ENCODE data around the gene WDR37.

Gene WDR37

DNA sequence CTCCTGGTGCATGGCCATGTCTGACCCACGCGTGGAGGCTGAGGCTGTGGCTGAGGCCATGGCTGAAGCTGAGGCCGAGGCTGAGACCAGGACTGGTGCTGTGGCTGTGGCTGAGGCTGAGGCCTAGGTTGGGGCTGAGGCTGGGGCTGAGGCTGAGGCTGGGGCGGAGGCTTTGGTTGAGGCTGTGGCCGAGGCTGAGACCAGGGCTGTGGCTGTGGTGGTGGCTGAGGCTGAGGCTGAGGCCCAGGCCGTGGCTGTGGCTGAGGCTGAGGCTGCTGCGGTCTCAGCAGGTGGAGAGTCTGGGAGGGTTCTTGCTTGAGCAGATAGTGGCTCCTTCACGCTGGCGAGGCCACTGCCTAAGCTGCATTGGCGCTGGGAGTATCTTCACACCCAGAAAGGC is 76.4 kb downstream of the WDR37 start:
- TF ChIP-seq SUZ12 (IDR thresholded peaks at IDR 0.05; ENCODE audit: extremely low read depth, insufficient read depth, insufficient read length) = no peak
- no peak for TF ChIP-seq YY1 (IDR thresholded peaks at IDR 0.05; ENCODE audit: insufficient read depth, insufficient read length)
- TF ChIP-seq ZNF274 (IDR thresholded peaks at IDR 0.05; ENCODE audit: low read depth, low read length) = no peak
- Histone ChIP-seq H3K9ac (ENCODE audit: insufficient read length, low read depth) (no peak overlapping the region), H3K9me3 (ENCODE audit: insufficient read depth, low read length) (no peaks in the 10 kb centered on the region), H3K27me3 (ENCODE audit: insufficient read depth, insufficient read length) (no peaks in the 10 kb centered on the region), H3K4me1 (ENCODE audit: insufficient read depth, insufficient read length) (no peaks in the 10 kb centered on the region), H3K36me3 (ENCODE audit: insufficient read depth, insufficient read length, low read length) (peaks cover 40% of the 10 kb centered on the region), H3K4me3 (ENCODE audit: insufficient read length, low read depth) (no peak overlapping the region)
- no peak for DNase-seq (ENCODE audit: low read depth, low spot score)

DNA sequence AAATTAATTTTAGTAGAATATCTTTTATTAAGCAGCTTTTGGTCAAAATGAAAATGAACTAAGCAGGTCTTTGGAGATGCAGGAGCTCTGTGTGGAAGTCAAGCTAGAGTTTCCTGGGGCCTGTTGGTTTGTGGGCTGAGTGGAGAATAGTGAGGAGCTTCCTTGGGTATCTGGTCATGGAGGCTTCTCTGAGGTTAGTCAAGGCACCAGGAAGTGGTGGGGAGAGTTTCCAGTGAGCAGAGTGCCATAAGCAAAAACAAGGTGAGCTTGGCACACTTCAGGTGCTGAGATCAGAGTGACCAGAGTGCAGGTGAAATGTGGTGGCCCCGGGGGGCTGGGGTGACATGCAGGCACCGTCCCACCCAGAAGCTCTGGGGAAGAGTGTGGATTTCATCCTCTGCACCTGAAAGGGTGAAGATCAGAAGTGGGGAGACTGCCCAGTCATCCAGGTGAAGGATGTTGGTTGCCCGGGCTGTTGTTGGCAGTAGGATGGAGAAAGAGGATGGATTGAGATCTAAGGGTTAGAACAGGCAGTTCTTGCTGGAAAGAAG is 77.4 kb downstream of the WDR37 start:
- no peak overlapping the region for H3K4me3 ChIP-seq (ENCODE audit: insufficient read length, low read depth)
- H3K9me3 ChIP-seq (ENCODE audit: insufficient read depth, low read length) = peaks cover 4% of the 10 kb centered on the region; the same call in 1 of the 2 replicates
- no peak for TF ChIP-seq SUZ12 (IDR thresholded peaks at IDR 0.05; ENCODE audit: extremely low read depth, insufficient read depth, insufficient read length)
- H3K27me3 ChIP-seq (ENCODE audit: insufficient read depth, insufficient read length) = no peaks in the 10 kb centered on the region
- DNase-seq (ENCODE audit: low read depth, low spot score) = no peak
- H3K4me1 ChIP-seq (ENCODE audit: insufficient read depth, insufficient read length) = no peaks in the 10 kb centered on the region
- H3K9ac ChIP-seq (ENCODE audit: insufficient read length, low read depth) = no peak overlapping the region
- H3K36me3 ChIP-seq (ENCODE audit: insufficient read depth, insufficient read length, low read length) = peaks cover 31% of the 10 kb centered on the region

DNA sequence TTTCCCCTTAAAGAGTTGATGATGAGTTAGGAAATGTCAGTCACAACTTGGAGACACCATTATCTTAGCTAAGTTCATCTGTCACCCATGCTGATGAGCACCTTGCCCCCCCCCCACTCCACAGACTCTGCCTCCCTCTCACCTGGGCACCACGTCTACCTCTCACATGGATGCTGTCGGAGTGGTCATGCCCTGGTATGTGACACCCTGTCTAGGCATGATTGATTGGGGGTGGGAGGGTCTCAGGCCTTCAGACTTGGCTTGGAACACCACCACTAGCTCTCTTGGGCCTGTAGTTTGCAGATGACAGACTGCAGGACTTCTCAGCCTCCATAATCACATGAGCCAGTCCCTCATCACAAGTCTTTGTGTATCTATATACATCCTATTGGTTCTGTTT is 78.0 kb downstream of the WDR37 start:
- no peaks in the 10 kb centered on the region for H3K4me1 ChIP-seq (ENCODE audit: insufficient read depth, insufficient read length)

DNA sequence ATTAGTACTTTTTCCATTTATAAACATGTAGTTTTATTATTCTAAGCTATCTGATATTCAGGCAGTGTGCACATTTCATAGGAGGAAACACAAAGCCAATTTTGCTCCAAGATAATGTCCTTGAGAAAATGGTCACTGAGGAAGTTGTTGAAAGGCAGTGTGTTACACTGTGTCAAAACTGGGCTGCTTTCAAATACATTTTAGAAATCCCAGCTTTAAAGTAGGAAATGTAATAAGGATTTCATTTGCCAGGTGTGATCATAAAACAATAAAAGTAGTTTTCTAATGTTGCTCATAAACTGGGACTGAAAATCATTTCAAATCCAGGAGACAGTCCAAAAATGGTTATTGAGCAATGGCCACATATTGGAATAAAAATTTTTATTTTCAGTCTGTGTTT is 80.1 kb downstream of the WDR37 start:
- no peak for DNase-seq (ENCODE audit: low read depth, low spot score)
- Histone ChIP-seq H3K27me3 (ENCODE audit: insufficient read depth, insufficient read length) (no peaks in the 10 kb centered on the region), H3K9me3 (ENCODE audit: insufficient read depth, low read length) (peaks cover 11% of the 10 kb centered on the region; the same call in 1 of the 2 replicates), H3K4me1 (ENCODE audit: insufficient read depth, insufficient read length) (no peaks in the 10 kb centered on the region), H3K9ac (ENCODE audit: insufficient read length, low read depth) (no peak overlapping the region), H3K36me3 (ENCODE audit: insufficient read depth, insufficient read length, low read length) (peaks cover 6% of the 10 kb centered on the region), H3K4me3 (ENCODE audit: insufficient read length, low read depth) (no peak overlapping the region)
- TF ChIP-seq ZNF274 (IDR thresholded peaks at IDR 0.05; ENCODE audit: low read depth, low read length) (no peak), YY1 (IDR thresholded peaks at IDR 0.05; ENCODE audit: insufficient read depth, insufficient read length) (no peak), SUZ12 (IDR thresholded peaks at IDR 0.05; ENCODE audit: extremely low read depth, insufficient read depth, insufficient read length) (no peak)

More for the DNA sequence above, 78.0 kb downstream of the WDR37 start:
- TF ChIP-seq YY1 (IDR thresholded peaks at IDR 0.05; ENCODE audit: insufficient read depth, insufficient read length) = no peak
- TF ChIP-seq ZNF274 (IDR thresholded peaks at IDR 0.05; ENCODE audit: low read depth, low read length) = no peak
- TF ChIP-seq SUZ12 (IDR thresholded peaks at IDR 0.05; ENCODE audit: extremely low read depth, insufficient read depth, insufficient read length) = no peak
- no peak for DNase-seq (ENCODE audit: low read depth, low spot score)
- peaks cover 10% of the 10 kb centered on the region; the same call in 1 of the 2 replicates for H3K9me3 ChIP-seq (ENCODE audit: insufficient read depth, low read length)
- no peak overlapping the region for H3K9ac ChIP-seq (ENCODE audit: insufficient read length, low read depth)
- no peak overlapping the region for H3K4me3 ChIP-seq (ENCODE audit: insufficient read length, low read depth)
- H3K36me3 ChIP-seq (ENCODE audit: insufficient read depth, insufficient read length, low read length) = peaks cover 25% of the 10 kb centered on the region
- no peaks in the 10 kb centered on the region for H3K27me3 ChIP-seq (ENCODE audit: insufficient read depth, insufficient read length)

DNA sequence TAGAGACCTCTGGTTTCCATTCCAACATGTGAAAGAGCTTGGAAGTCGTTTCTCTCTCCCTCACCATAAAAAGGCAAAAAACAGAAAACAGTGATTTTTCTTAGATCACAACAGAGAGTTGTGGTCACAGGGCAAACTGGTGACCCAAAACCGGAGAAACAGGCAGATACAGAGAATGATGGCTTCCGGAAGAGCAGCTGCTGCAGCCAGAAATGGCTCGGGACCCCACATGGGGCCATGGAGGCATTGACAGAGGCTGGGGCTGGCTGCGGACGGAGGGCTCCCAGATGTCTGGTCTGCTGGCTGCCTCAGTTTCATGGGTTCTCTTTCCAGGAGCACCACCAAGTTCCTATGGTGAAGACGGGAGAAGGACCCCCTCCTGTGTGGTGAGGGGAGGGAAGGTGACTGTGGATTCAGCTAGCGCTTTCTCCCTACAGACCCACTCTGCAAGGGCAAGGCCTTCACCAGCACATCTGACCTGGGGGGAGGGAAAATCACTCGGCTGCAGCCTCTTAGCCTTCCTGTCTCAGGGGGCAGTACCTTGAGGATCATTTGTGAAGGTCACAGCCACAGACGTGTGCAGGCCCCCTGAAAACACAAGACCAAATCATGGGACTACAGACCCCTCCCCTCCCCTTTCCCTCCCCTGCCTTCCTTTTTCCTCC is 81.4 kb downstream of the WDR37 start:
- Histone ChIP-seq H3K27me3 (ENCODE audit: insufficient read depth, insufficient read length) (no peaks in the 10 kb centered on the region), H3K4me3 (ENCODE audit: insufficient read length, low read depth) (no peak overlapping the region), H3K4me1 (ENCODE audit: insufficient read depth, insufficient read length) (no peaks in the 10 kb centered on the region), H3K9me3 (ENCODE audit: insufficient read depth, low read length) (peaks cover 11% of the 10 kb centered on the region; the same call in 1 of the 2 replicates), H3K9ac (ENCODE audit: insufficient read length, low read depth) (no peak overlapping the region), H3K36me3 (ENCODE audit: insufficient read depth, insufficient read length, low read length) (no peaks in the 10 kb centered on the region)
- no peak for TF ChIP-seq ZNF274 (IDR thresholded peaks at IDR 0.05; ENCODE audit: low read depth, low read length)
- TF ChIP-seq YY1 (IDR thresholded peaks at IDR 0.05; ENCODE audit: insufficient read depth, insufficient read length) = no peak
- TF ChIP-seq SUZ12 (IDR thresholded peaks at IDR 0.05; ENCODE audit: extremely low read depth, insufficient read depth, insufficient read length) = no peak
- no peak for DNase-seq (ENCODE audit: low read depth, low spot score)

DNA sequence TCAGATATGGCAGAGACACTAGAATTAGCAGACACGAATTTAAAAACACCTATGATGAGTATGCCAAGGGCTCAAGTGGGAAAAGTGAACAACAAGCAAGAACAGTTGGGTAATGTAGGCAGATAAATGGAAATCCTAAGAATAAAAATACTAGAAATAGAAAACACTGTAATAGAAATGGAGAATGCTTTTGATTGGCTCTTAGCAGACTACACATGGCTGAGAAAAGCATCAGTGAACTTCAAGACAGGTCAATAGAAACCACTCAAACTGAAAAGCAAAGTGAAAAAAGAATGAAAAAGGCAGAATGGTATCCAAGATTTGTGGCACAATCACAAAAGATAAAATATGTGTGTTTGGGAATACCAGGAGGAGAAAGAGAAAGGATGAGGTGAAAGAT is 82.3 kb downstream of the WDR37 start:
- no peak for DNase-seq (ENCODE audit: low read depth, low spot score)
- no peaks in the 10 kb centered on the region for H3K4me1 ChIP-seq (ENCODE audit: insufficient read depth, insufficient read length)
- no peaks in the 10 kb centered on the region for H3K36me3 ChIP-seq (ENCODE audit: insufficient read depth, insufficient read length, low read length)
- no peak overlapping the region for H3K4me3 ChIP-seq (ENCODE audit: insufficient read length, low read depth)
- no peak overlapping the region for H3K9ac ChIP-seq (ENCODE audit: insufficient read length, low read depth)
- H3K9me3 ChIP-seq (ENCODE audit: insufficient read depth, low read length) = peaks cover 11% of the 10 kb centered on the region; the same call in 1 of the 2 replicates
- no peaks in the 10 kb centered on the region for H3K27me3 ChIP-seq (ENCODE audit: insufficient read depth, insufficient read length)
- TF ChIP-seq YY1 (IDR thresholded peaks at IDR 0.05; ENCODE audit: insufficient read depth, insufficient read length) (no peak), ZNF274 (IDR thresholded peaks at IDR 0.05; ENCODE audit: low read depth, low read length) (no peak), SUZ12 (IDR thresholded peaks at IDR 0.05; ENCODE audit: extremely low read depth, insufficient read depth, insufficient read length) (no peak)

DNA sequence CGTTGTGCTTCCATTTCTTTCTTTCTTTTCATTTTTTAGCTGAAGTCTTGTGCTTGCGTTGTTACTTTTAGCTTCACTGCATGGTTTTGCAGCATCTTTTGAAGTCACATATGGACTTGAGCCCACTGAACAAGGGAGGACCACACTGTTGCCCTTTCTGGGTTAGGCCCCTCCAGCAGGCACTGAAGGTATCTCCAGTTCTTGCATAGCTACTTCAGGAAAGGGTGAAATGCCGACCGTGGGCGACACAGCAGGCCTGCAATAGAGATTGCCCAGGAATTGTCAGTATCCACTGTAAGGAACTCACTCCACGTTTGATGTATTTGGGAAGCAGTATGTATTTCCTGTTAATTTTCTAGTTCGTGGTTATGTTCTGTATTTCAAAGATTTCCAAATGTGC is 85.1 kb downstream of the WDR37 start:
- H3K9me3 ChIP-seq (ENCODE audit: insufficient read depth, low read length) = peaks cover 22% of the 10 kb centered on the region
- H3K36me3 ChIP-seq (ENCODE audit: insufficient read depth, insufficient read length, low read length) = no peaks in the 10 kb centered on the region
- no peak for DNase-seq (ENCODE audit: low read depth, low spot score)
- no peak overlapping the region for H3K4me3 ChIP-seq (ENCODE audit: insufficient read length, low read depth)
- no peaks in the 10 kb centered on the region for H3K27me3 ChIP-seq (ENCODE audit: insufficient read depth, insufficient read length)
- no peak overlapping the region for H3K9ac ChIP-seq (ENCODE audit: insufficient read length, low read depth)
- no peak for TF ChIP-seq SUZ12 (IDR thresholded peaks at IDR 0.05; ENCODE audit: extremely low read depth, insufficient read depth, insufficient read length)
- TF ChIP-seq ZNF274 (IDR thresholded peaks at IDR 0.05; ENCODE audit: low read depth, low read length) = no peak
- TF ChIP-seq YY1 (IDR thresholded peaks at IDR 0.05; ENCODE audit: insufficient read depth, insufficient read length) = no peak
- no peaks in the 10 kb centered on the region for H3K4me1 ChIP-seq (ENCODE audit: insufficient read depth, insufficient read length)

Measured in NT2/D1 (cell line).